Measurements from ENCODE around the gene AMZ1.
"Not testable (repeated sequence)": the region's sequence is repeated elsewhere in the genome, so short reads cannot be mapped to it uniquely, and the experiment has no call there.

Gene AMZ1

GRCh38 chr7:2691011-2691707, 3.2 kb downstream of the AMZ1 start:
- ChIA-PET POLR2A (ENCODE audit: low non-redundant PET) (no interaction called here), CTCF (interaction anchor here (0.5 to 1.4 kb wide), 3 partner anchors 10 to 1705 kb away, joined by 4 to 5 read pairs (median 4); no protein-coding TSS in a partner anchor)
- TF ChIP-seq CTCF (conservative IDR thresholded peaks at IDR 0.05; ENCODE audit: low read depth) = no peak
- DNase-seq (ENCODE audit: low spot score) = no peak
- H3K27ac ChIP-seq = peak overlapping the region; percentile 30; the same call in 1 of the 2 replicates

- POLR2A ChIA-PET (ENCODE audit: low non-redundant PET) = interaction anchor here (0.6 to 0.7 kb wide), 2 partner anchors 79 to 101 kb away, joined by 3 read pairs; no protein-coding TSS in a partner anchor
- H3K27ac ChIP-seq = peak overlapping the region; percentile 30; the same call in 1 of the 2 replicates
- CTCF ChIA-PET = interaction anchor here (0.7 kb wide), 1 partner anchor 11 kb away, joined by 4 read pairs; no protein-coding TSS in a partner anchor
Measured at GRCh38 chr7:2691932-2692439, 4.0 kb downstream of the AMZ1 start.

GRCh38 chr7:2692543-2692942, 4.5 kb downstream of the AMZ1 start:
- ChIA-PET CTCF (no interaction called here), POLR2A (ENCODE audit: low non-redundant PET) (interaction anchor here (0.6 to 0.7 kb wide), 2 partner anchors 79 to 102 kb away, joined by 3 read pairs; no protein-coding TSS in a partner anchor)
- no peak for DNase-seq (ENCODE audit: low spot score)
- no peak overlapping the region for H3K27ac ChIP-seq
- TF ChIP-seq CTCF (conservative IDR thresholded peaks at IDR 0.05; ENCODE audit: low read depth) = no peak

More at GRCh38 chr7:2691932-2692439, 4.0 kb downstream of the AMZ1 start:
- not testable (repeated sequence) for DNase-seq (ENCODE audit: low spot score)

DNA sequence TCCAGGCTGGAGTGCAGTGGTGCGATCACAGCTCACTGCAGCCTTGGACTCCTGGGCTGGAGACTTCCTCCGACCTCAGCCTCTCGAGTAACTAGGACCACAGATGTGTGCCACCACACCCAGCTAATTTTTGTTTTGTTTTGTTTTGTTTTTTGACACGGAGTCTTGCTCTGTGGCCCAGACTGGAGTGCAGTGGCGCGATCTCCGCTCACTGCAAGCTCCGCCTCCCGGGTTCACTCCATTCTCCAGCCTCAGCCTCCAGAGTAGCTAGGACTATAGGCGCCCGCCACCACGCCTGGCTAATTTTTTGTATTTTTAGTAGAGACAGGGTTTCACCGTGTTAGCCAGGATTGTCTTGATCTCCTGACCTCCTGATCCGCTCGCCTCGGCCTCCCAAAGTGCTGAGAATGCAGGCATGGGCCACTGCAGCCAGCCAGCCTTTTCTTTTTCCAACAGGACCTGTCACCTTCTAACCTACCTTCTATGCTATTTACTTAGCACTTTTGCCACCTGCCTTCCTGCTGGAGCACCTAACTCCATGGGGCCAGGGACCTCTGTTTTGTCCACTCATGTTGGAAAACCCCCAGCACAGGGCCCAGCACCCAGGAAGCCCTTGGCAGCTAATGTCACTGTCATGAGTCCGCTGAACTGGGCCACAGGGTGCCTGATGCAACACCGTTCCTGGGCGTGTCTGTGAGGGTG, 5.6 kb downstream of the AMZ1 start:
- POLR2A ChIA-PET (ENCODE audit: low non-redundant PET); H3K27ac ChIP-seq; DNase-seq (ENCODE audit: low spot score); CTCF ChIA-PET: not testable (repeated sequence)

DNA sequence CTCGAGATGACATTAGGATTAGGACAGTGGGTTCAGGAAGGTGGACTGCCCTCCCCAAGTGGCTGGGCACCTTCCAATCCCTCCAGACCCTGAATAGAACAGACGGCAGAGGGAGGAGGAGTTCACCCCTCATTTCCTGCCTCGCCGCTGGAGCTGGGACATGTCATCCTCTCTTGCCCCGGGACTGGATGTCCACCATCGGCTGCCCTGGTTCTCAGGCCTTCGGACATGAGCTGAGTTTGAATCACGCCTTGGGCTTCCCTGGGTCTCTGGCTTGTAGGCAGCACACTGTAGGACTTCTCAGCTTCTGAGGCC, 6.1 kb downstream of the AMZ1 start:
- POLR2A ChIA-PET (ENCODE audit: low non-redundant PET); CTCF ChIA-PET; DNase-seq (ENCODE audit: low spot score); H3K27ac ChIP-seq: not testable (repeated sequence)

DNA sequence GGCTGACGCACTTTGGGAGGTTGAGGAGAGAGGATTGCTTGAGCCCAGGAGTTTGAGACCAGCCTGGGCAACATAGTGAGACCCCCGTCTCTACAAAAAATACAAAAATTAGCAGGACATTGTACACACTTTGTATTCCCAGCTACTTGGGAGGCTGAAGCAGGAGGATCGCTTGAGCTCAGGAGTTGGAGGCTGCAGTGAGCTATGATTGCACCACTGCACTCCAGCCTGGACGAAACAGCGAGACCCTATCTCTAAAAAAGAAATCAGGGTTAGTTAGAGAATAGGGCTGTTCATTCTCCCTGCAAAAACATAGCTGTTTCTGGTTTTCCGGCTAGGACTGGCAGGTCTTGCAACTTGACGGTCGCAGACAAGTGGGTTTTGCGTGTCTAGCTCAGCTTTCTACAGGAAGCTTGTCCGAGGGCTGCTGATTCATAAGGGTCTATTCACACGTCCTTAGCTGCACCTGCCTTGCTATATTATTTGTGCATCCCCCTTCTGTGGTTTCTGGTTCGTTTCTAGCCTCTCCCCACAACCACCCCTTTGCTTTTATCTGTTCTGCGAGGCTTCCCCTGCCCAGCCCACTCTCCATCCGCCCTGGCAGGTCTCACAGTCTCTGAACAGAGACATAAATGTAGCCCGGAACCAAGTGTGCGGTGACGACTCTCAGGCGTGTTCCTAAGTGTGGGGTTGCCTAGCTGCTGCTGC, 10.7 kb downstream of the AMZ1 start:
- ChIA-PET POLR2A (ENCODE audit: low non-redundant PET) (no interaction called here), CTCF (interaction anchor here (0.6 to 0.7 kb wide), 2 partner anchors 75 to 384 kb away, joined by 3 read pairs; no protein-coding TSS in a partner anchor)
- TF ChIP-seq CTCF (conservative IDR thresholded peaks at IDR 0.05; ENCODE audit: low read depth) = no peak
- no peak overlapping the region for H3K27ac ChIP-seq
- no peak for DNase-seq (ENCODE audit: low spot score)

GRCh38 chr7:2699289-2699620, 11.3 kb downstream of the AMZ1 start:
- no peak for DNase-seq (ENCODE audit: low spot score)
- CTCF ChIA-PET = interaction anchor here (0.6 to 0.7 kb wide), 2 partner anchors 74 to 384 kb away, joined by 3 read pairs; no protein-coding TSS in a partner anchor
- TF ChIP-seq CTCF (conservative IDR thresholded peaks at IDR 0.05; ENCODE audit: low read depth) = no peak
- no peak overlapping the region for H3K27ac ChIP-seq
- POLR2A ChIA-PET (ENCODE audit: low non-redundant PET) = no interaction called here

Measured in RWPE1 (cell line).